Measurements from ENCODE around the gene EOGT. TPM values are rescaled to one million over a fixed set of nuclear protein-coding genes. Genes with fewer than 3 reads are reported as not detected.

Gene EOGT
- total and polyA plus RNA-seq, 2 experiments from 2014 or later: 11.9 to 27.2 TPM

GRCh38 chr3:69011096-69011730, 2.3 kb downstream of the EOGT start (continued):
- no peak for TF ChIP-seq ZNF462 (CRISPR knock-in tag; IDR thresholded peaks at IDR 0.05)
- TF ChIP-seq EZH2phosphoT487 (IDR thresholded peaks at IDR 0.05; ENCODE audit: unreplicated experiment): no peak

GRCh38 chr3:69009559-69010410, 3.7 kb downstream of the EOGT start:
- Mint-ChIP-seq H3K4me3 (peak overlapping the region; percentile 31), H3K9me3 (no peaks in the 10 kb centered on the region), H3K4me1 (peaks cover 57% of the 10 kb centered on the region), H3K27me3 (ENCODE audit: insufficient read depth, low read depth, poor library complexity) (peaks cover 13% of the 10 kb centered on the region), H3K27ac (peak overlapping the region; percentile 89), H3K36me3 (ENCODE audit: low read depth) (peaks cover 38% of the 10 kb centered on the region)
- Histone ChIP-seq H3K79me2 (replicated peaks; ENCODE audit: insufficient read depth) (no peaks in the 10 kb centered on the region), H3K9me2 (ENCODE audit: insufficient read depth) (no peaks in the 10 kb centered on the region), H3F3A (replicated peaks; ENCODE audit: low read depth) (no peaks in the 10 kb centered on the region), H3K27ac (ENCODE audit: low read depth) (peak overlapping the region; percentile 81), H3K36me3 (ENCODE audit: insufficient read depth) (0 out of 2 replicates have a peak, but pooled peaks cover 5% of the 10 kb centered on the region), H3K4me3 (no peak overlapping the region), H3K4me2 (peak overlapping the region; percentile 5), H2AFZ (no peak overlapping the region), H3K27me3 (ENCODE audit: insufficient read depth) (peaks cover 5% of the 10 kb centered on the region; the same call in 1 of the 2 replicates), H3K4me1 (ENCODE audit: insufficient read depth) (peaks cover 43% of the 10 kb centered on the region), H4K20me1 (replicated peaks; ENCODE audit: insufficient read depth) (no peaks in the 10 kb centered on the region)
- ATAC-seq: peak; percentile 51
- DNase-seq (ENCODE audit: low spot score): peak; percentile 92
- TF ChIP-seq CREB1 (CRISPR knock-in tag; IDR thresholded peaks at IDR 0.05; ENCODE audit: low read depth) (peak; percentile 45), REST (IDR thresholded peaks at IDR 0.05; ENCODE audit: unreplicated experiment) (no peak), JUNB (IDR thresholded peaks at IDR 0.05; ENCODE audit: unreplicated experiment) (no peak), EZH2 (IDR thresholded peaks at IDR 0.05; ENCODE audit: low read depth, unreplicated experiment) (no peak), POLR2AphosphoS5 (IDR thresholded peaks at IDR 0.05; ENCODE audit: low read depth) (no peak)

All from GM23338 (cell line).